ENCODE measurements around the gene CRIM1.

DNA sequence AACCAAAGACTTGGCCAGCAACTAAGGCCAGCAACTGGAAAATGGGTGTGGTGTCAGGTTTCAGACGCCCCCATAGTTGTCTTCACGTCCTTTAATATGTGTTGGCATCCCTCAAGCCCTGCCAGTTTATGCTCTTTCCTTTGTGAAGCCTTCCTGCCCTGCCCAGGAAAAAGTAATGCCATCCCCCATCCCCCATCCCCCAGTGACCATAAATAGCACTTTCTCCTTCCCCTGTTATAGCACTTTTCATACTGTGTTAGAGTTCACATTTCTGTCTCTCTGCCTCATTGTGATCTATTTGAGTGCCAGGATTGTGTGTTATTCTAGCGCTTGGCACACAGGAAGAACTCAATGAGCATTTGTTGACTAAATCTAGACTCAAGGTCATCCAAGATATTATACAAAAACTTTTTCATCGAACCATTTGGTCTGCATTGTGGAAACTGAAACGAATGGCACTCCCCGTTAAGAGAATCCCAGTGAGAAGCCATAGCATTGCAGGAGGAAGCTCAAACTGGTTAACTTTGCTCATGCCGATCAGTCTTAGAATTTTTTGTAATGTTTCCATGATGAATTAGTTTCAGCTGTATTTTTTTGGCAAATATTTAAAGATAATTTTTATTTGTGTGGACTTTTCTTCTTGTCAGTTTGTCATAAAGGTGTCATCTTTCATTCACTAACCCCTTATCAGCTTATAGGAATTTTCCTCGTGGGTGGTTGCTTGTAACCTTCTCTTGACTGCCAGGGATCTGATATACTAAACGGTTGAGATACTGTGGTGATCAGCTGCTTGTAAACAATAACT, 15.7 kb downstream of the CRIM1 start:
- TF ChIP-seq, protein P1, sequence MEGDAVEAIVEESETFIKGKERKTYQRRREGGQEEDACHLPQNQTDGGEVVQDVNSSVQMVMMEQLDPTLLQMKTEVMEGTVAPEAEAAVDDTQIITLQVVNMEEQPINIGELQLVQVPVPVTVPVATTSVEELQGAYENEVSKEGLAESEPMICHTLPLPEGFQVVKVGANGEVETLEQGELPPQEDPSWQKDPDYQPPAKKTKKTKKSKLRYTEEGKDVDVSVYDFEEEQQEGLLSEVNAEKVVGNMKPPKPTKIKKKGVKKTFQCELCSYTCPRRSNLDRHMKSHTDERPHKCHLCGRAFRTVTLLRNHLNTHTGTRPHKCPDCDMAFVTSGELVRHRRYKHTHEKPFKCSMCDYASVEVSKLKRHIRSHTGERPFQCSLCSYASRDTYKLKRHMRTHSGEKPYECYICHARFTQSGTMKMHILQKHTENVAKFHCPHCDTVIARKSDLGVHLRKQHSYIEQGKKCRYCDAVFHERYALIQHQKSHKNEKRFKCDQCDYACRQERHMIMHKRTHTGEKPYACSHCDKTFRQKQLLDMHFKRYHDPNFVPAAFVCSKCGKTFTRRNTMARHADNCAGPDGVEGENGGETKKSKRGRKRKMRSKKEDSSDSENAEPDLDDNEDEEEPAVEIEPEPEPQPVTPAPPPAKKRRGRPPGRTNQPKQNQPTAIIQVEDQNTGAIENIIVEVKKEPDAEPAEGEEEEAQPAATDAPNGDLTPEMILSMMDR (conservative IDR thresholded peaks at IDR 0.05) = no peak
- TF ChIP-seq ZFX (IDR thresholded peaks at IDR 0.05) = no peak

Data from C4-2B (cell line).